Measurements from ENCODE around the gene MTUS2.

Gene MTUS2

DNA sequence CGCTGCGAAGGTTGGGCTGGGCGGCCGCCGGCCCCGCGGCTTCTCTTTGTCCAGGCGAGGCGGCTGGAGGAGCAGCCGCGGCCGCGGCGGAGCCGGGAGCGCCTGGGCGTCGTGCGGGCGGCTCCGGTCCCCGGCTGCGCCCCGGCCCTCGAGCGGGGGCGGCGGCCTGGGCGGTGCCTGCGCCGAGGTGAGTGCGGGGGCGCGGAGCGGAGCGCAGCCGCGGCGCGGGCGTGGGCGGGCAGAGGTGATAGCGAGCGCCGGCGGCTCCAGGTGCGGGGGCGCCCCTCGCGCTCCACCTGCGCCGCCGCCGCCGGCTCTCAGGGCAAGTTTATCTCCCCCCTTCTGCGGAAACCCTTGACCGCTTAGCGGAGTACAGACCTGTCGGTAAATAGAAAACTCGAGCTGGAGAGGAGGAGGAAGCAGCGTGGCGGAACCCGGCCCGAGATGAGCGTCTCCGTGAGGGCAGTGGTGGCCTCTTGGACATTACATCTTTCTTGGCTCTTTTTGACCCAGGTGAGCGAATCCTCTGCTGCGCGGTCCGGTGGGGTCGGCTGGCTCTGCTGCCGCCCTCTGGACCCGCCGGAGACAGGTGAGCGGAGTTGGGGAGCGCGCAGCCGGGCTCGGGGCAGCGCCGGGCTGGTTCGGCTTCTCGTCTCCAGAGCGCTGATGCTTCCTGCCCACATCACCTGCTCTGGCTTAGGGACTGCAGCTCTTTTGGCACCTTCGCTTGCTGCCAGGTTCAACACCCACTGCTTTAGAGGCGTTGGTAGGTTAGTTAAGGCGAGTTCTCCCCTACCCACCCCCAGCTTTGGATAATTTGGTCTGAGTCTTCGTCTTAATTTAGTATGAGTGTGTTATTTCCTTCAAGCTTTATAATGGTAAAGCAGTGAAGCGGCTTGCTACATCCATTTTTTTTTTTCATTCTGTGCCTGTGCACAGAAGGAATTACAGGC, at the start of gene MTUS2:
TSS of gene MTUS2 (plus strand) at position 241 of the 953 bp plus-strand sequence.
- no peak within 1 kb of the TSS for H3K27ac ChIP-seq
- TF ChIP-seq, protein P1, sequence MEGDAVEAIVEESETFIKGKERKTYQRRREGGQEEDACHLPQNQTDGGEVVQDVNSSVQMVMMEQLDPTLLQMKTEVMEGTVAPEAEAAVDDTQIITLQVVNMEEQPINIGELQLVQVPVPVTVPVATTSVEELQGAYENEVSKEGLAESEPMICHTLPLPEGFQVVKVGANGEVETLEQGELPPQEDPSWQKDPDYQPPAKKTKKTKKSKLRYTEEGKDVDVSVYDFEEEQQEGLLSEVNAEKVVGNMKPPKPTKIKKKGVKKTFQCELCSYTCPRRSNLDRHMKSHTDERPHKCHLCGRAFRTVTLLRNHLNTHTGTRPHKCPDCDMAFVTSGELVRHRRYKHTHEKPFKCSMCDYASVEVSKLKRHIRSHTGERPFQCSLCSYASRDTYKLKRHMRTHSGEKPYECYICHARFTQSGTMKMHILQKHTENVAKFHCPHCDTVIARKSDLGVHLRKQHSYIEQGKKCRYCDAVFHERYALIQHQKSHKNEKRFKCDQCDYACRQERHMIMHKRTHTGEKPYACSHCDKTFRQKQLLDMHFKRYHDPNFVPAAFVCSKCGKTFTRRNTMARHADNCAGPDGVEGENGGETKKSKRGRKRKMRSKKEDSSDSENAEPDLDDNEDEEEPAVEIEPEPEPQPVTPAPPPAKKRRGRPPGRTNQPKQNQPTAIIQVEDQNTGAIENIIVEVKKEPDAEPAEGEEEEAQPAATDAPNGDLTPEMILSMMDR (IDR thresholded peaks at IDR 0.05) = peak; percentile 59
- no peak for TF ChIP-seq ZFX (IDR thresholded peaks at IDR 0.05; ENCODE audit: borderline replicate concordance)

DNA sequence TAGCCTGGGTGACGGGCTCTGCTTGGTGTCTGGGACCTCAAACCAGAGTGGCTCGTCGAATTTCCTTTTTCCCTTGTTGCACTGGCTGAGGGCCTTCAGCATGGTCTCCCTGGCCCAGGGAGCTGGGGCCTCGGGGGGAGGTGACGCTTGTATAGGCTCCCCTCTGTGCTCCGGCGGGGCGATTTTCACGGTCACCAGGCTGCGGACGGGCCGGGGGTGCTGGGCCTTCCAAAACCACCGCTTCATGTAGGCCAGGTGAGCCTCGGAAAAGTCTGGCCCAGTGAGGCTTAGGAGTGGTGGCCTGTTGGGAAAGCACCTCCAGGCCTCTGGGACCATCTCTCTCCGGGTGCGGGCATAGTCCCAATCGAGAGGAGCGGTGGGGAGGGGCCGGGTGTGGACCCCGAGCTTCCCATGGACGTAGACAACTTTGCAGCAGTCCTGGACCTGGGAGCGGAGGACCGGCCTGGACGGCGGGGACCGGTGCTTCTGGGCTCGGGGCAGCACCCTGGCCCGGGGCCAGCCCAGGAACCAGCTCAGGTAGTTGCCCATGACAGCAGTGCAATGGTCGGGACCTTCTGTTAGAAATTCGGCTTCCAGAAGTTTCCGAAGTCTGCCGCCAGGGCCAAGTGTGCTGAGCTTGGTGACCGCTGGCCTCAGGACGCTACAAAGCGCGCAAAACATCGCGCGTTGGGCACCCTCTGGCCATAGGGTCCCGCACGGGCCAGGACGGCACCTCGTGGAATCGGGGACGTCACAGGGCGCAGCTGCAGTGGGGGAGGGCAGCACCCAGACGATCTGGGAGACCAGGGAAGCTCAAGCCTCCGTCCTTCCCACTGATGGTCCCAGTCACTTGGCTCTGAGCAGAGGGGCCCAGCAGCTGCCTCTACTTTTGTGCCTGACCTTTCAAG, 41.6 kb upstream of the MTUS2 start:
- TF ChIP-seq ZFX (IDR thresholded peaks at IDR 0.05; ENCODE audit: borderline replicate concordance) = no peak
- TF ChIP-seq, protein P1 (IDR thresholded peaks at IDR 0.05) = no peak
- no peak overlapping the region for H3K27ac ChIP-seq

DNA sequence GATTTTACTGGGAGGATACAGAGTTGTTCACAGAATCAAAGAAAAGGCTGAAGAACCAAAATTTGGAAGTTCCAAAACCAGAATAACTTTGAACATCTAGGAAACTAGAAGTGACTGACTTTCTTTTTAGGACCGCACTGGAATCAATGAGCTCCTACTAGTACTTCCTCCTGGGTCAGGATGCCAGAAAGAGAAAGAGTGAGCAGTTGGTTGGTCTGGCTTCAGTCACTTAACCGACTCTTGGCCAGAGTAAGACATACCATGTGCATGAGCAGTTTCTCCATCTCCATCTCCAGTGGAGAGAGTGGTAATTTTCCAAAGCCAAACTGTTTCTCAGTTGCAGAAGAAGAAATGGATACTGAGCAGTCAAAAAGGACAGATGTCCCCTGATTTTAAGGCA, 27.1 kb upstream of the MTUS2 start:
- TF ChIP-seq, protein P1 (IDR thresholded peaks at IDR 0.05) = no peak
- TF ChIP-seq ZFX (IDR thresholded peaks at IDR 0.05; ENCODE audit: borderline replicate concordance) = no peak
- no peak overlapping the region for H3K27ac ChIP-seq

DNA sequence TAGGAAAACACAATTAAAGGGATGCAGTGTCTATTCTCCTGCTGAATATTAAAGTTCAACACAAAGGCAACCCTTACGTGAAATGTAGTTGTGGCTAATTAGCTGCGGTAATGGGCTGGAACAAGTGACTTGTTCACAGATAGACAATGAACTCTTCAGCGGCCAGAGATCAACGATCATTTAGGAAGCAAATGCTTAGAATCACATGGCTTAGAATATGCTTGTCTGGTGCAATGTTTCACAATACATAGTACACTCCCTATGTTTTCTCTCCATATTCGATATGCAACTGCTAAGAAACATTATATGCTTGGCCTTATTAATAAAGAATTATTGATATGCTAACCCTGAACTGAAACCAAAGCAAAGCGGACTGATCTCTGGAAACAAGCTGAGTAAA, 25.7 kb upstream of the MTUS2 start:
- TF ChIP-seq, protein P1 (IDR thresholded peaks at IDR 0.05) = no peak
- TF ChIP-seq ZFX (IDR thresholded peaks at IDR 0.05; ENCODE audit: borderline replicate concordance) = no peak

DNA sequence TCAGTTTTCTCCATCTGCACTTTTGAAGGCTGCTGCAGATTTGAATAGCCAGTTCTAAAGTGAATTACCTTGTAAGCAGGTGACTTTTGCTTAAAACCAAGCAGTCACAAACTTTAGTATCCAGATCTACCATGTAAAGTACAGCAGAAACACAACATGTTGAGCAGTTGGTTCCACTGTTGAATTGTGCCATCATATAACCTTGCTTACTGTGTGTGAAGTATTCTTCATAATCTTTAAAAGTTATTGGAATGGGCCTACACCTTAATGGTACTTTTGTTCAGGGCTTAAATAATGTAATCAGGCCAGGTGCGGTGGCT, 23.2 kb upstream of the MTUS2 start:
- H3K27ac ChIP-seq = no peak overlapping the region
- TF ChIP-seq ZFX (IDR thresholded peaks at IDR 0.05; ENCODE audit: borderline replicate concordance) = no peak
- TF ChIP-seq, protein P1 (IDR thresholded peaks at IDR 0.05) = peak; percentile 68

More for the DNA sequence above, 25.7 kb upstream of the MTUS2 start:
- H3K27ac ChIP-seq = no peak overlapping the region

DNA sequence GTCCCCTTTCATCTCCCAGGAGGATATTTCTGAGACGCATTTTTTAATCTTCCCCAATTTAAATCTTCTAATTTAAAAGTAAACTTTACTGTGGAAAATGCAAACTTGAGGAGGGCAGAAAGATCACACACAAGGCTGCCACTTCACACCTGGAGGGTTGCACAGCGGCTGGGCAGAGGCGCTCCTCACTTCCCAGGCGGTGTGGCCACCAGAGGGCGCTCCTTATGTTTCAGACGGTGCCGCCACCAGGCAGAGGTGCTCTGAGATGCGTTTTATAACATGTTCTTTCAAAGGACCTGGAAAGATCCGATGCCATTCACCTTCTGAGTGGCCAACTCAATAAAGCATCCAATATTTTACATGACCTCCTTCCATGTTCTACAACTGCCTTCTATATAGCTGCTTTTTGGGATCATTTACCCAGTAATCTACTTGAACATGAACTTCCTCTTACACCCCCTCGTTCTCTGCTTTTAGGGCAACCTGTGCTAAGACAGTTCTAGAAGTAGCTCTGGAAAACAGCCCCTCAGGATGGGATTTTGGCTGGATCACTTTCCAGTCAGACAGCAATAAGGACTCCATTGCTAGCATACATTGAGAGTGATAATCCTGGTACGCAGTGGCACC, 14.8 kb upstream of the MTUS2 start:
- TF ChIP-seq, protein P1 (IDR thresholded peaks at IDR 0.05) = peak; percentile 74
- no peak for TF ChIP-seq ZFX (IDR thresholded peaks at IDR 0.05; ENCODE audit: borderline replicate concordance)
- no peak overlapping the region for H3K27ac ChIP-seq

Data from 22Rv1 (cell line).